ENCODE measurements around the gene ZNF2. TPM values are rescaled to one million over a fixed set of nuclear protein-coding genes. Genes with fewer than 3 reads are reported as not detected.

ZNF2 gene
- total RNA-seq (2014; rRNA removed; shearing (Covaris generic)): 6.5 and 7.6 TPM in 2 replicates
- 2.3 and 3.5 TPM in 2 replicates for polyA plus RNA-seq (2015; cell fraction: cytosol; rRNA removed)
- polyA plus RNA-seq (2015; cell fraction: nucleus; rRNA removed): 2.6 and 5.9 TPM in 2 replicates

GRCh38 chr2:95165371-95166064, at the start of gene ZNF2:
ZNF2 (plus strand) TSS chr2:95165809; CDS start chr2:95176227, 10,418 bp downstream.
- in situ Hi-C loops (cut with HindIII; ENCODE audit: low pct_unique_long_range_greater_than_20kb, low sequenced_read_pairs): no loop called here
- DNase-seq (ENCODE audit: low read depth, low spot score): peak; percentile 97

DNA sequence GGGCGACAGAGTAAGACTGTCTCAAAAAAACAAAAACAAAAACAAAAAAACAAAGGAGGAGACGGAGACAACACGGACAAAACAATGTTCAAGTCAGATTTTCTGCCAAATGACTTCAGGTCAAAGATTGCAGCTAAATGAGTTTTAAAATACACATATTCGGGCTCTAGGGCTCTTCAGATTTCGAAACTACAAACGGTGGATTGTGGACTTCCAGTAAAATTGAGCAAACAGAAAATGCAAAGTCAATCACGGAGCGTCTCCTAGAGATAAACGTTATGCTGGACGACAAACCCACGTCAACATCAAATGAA, 44.6 kb upstream of the ZNF2 start:
- in situ Hi-C loops (cut with HindIII; ENCODE audit: low pct_unique_long_range_greater_than_20kb, low sequenced_read_pairs): no loop called here
- DNase-seq (ENCODE audit: low read depth, low spot score): no peak

GRCh38 chr2:95121407-95122196, 44.0 kb upstream of the ZNF2 start, which contains the start of gene MRPS5:
MRPS5 (minus strand) TSS chr2:95121808; CDS start chr2:95121791, 17 bp downstream.
- peak; percentile 66 for DNase-seq (ENCODE audit: low read depth, low spot score)
- in situ Hi-C loops (cut with HindIII; ENCODE audit: low pct_unique_long_range_greater_than_20kb, low sequenced_read_pairs): no loop called here

DNA sequence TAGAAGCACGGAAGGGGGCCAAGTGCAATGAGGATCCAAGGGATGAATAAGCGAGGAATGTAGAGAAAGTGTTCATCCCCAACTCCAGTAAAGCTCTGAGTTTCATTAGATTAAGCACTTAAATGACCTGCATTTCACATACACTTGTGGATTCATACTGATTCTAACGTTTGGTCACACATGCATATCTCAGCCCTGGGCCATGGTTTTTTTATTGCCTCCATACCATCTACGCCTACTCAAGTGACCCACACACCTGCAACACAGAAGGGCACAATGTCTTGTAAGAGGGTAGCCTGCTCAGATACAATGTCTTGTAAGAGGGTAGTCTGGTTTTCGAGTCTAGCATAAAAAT, 43.4 kb upstream of the ZNF2 start:
- in situ Hi-C loops (cut with HindIII; ENCODE audit: low pct_unique_long_range_greater_than_20kb, low sequenced_read_pairs): no loop called here
- DNase-seq (ENCODE audit: low read depth, low spot score): no peak

GRCh38 chr2:95138702-95139101, 26.9 kb upstream of the ZNF2 start:
- in situ Hi-C loops (cut with HindIII; ENCODE audit: low pct_unique_long_range_greater_than_20kb, low sequenced_read_pairs): no loop called here
- no peak for DNase-seq (ENCODE audit: low read depth, low spot score)

DNA sequence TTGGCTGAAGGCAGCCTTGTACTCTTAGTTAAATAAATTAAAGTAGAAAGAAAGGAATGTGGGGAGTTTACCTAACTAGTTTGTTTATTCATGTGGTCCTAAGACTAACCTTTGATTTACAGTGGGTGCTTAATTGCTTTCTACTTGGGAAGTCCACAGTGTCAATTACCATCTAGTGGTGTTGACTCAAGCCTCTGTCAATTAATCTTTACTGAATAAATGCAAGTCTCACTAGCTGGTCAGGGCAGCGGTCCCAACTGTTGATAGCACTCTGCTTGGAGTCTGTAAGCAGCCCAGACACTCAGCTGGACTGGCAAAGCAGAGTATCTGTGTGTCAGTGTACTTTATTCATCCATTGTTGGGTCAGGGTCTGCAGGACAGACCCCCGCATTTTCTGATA, 21.8 kb upstream of the ZNF2 start:
- in situ Hi-C loops (cut with HindIII; ENCODE audit: low pct_unique_long_range_greater_than_20kb, low sequenced_read_pairs): no loop called here
- no peak for DNase-seq (ENCODE audit: low read depth, low spot score)

DNA sequence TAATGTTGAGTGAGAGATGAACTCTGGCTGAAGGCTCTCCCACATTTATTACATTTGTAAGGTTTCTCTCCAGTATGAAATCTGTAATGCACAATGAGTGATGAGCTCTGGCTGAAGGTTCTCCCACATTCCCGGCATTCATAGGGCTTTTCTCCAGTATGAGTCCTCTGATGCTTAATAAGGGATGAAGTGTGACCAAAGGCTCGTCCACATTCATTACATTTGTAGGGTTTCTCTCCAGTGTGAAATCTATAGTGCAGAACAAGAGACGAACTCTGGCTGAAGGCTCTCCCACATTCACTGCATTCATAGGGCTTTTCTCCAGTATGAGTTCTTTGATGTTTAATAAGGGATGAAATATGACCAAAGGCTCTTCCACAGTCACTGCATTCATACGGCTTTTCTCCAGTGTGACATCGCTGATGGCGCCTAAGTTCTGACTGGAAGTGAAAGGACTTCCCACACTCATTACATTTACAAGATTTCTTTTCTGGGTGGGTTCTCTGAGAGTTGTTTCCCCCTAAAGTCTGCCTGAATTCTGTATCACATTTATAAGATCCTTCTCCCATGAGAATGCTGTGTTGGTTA, 16.1 kb upstream of the ZNF2 start:
- no peak for DNase-seq (ENCODE audit: low read depth, low spot score)
- in situ Hi-C loops (cut with HindIII; ENCODE audit: low pct_unique_long_range_greater_than_20kb, low sequenced_read_pairs): no loop called here

- DNase-seq (ENCODE audit: low read depth, low spot score): no peak
These were observed 7.2 kb upstream of the ZNF2 start for GRCh38 chr2:95158441-95158840.

GRCh38 chr2:95158891-95159619, 6.6 kb upstream of the ZNF2 start:
- in situ Hi-C loops (cut with HindIII; ENCODE audit: low pct_unique_long_range_greater_than_20kb, low sequenced_read_pairs): no loop called here
- peak; percentile 4 for DNase-seq (ENCODE audit: low read depth, low spot score)

More at GRCh38 chr2:95158441-95158840, 7.2 kb upstream of the ZNF2 start:
- in situ Hi-C loops (cut with HindIII; ENCODE audit: low pct_unique_long_range_greater_than_20kb, low sequenced_read_pairs): no loop called here

DNA sequence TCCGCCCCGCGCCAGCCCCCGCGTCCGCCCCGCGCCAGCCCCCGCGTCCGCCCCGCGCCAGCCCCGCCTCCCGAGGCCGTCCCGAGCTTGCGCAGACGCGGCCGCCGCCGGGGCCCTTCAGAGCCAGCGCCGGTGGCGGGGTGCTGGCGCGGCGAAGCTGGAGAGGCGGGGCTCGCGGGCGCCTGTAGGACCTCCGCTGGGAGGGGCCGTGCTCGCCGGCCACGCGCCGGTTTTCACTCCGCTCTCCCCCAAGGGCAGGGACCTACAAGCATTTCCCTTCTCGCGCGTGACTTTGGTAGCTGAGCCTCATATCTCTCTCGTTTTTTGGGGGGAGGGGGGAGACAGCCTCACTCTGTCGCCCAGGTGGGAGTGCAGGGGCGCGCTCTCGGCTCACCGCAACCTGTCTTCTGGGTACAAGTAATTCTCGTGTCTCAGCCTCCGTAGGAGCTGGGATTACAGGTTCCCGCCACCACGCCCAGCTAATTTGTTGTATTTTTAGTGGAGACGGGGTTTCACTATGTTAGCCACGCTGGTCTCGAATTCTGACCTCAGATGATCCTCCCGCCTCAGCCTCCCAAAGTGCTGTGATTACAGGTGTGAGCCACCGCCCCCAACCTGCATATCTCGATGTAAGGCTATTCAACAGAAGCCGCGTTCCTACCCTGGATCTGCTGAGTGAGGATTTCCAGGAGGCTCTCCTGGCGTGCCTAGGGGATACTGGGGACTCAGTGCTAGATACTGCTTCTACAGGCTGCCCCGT, 5.7 kb upstream of the ZNF2 start, which contains the start of gene ZNF514:
Gene ZNF514 (minus strand): TSS at position 159 of the 760 bp plus-strand sequence. CDS start 6,595 bp downstream, outside the sequence.
- in situ Hi-C loops (cut with HindIII; ENCODE audit: low pct_unique_long_range_greater_than_20kb, low sequenced_read_pairs): no loop called here
- DNase-seq (ENCODE audit: low read depth, low spot score): peak; percentile 51

- DNase-seq (ENCODE audit: low read depth, low spot score): no peak
These were observed 609 bp upstream of the ZNF2 start for GRCh38 chr2:95165030-95165370.

GRCh38 chr2:95166065-95166763, 605 bp downstream of the ZNF2 start:
- no peak for DNase-seq (ENCODE audit: low read depth, low spot score)
- in situ Hi-C loops (cut with HindIII; ENCODE audit: low pct_unique_long_range_greater_than_20kb, low sequenced_read_pairs): no loop called here

More at GRCh38 chr2:95165030-95165370, 609 bp upstream of the ZNF2 start:
- in situ Hi-C loops (cut with HindIII; ENCODE audit: low pct_unique_long_range_greater_than_20kb, low sequenced_read_pairs): no loop called here

GRCh38 chr2:95171902-95172301, 6.3 kb downstream of the ZNF2 start:
- in situ Hi-C loops (cut with HindIII; ENCODE audit: low pct_unique_long_range_greater_than_20kb, low sequenced_read_pairs): no loop called here
- DNase-seq (ENCODE audit: low read depth, low spot score): peak; percentile 10

GRCh38 chr2:95174031-95174542, 8.5 kb downstream of the ZNF2 start:
- DNase-seq (ENCODE audit: low read depth, low spot score): no peak
- in situ Hi-C loops (cut with HindIII; ENCODE audit: low pct_unique_long_range_greater_than_20kb, low sequenced_read_pairs): no loop called here

DNA sequence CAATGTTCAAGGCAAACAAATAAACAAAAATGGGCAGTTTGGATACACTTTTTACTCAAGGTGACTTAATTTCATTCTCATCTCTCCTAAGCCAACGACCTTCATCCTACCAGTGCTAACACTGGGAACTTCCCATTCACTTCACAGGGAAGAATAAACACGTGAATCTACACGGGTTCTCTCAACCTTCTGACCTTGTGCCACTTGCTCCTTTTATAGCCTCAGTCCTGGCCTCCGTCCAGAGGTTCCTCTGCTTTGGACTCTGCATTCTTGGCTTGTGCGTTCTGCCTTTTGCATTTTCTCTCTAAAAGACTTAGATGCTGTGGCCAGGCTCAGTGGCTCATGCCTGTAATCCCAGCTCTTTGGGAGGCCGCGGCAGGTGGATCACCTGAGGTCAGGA, 13.8 kb downstream of the ZNF2 start:
- in situ Hi-C loops (cut with HindIII; ENCODE audit: low pct_unique_long_range_greater_than_20kb, low sequenced_read_pairs): no loop called here
- DNase-seq (ENCODE audit: low read depth, low spot score): no peak

DNA sequence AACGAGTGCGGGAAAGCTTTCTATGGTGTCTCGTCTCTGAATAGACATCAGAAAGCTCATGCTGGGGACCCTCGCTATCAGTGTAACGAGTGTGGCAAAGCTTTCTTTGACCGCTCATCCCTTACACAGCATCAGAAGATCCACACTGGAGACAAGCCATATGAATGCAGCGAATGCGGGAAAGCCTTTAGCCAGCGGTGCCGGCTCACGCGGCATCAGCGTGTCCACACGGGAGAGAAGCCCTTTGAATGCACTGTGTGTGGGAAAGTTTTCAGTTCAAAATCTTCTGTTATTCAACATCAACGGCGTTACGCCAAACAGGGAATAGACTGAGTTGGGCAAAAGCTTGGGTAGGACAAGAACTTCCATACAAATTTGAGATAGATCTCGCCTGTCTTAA, 16.2 kb downstream of the ZNF2 start:
- no peak for DNase-seq (ENCODE audit: low read depth, low spot score)
- in situ Hi-C loops (cut with HindIII; ENCODE audit: low pct_unique_long_range_greater_than_20kb, low sequenced_read_pairs): no loop called here
